GM23248 (cell line): ENCODE measurements around the gene ZNF229. TPM values are rescaled to one million over a fixed set of nuclear protein-coding genes. Genes with fewer than 3 reads are reported as not detected.
"Not testable (repeated sequence)": the region's sequence is repeated elsewhere in the genome, so short reads cannot be mapped to it uniquely, and the experiment has no call there.

Experiments
- DNase-seq: peaks from one replicate; pipeline ENCODE4 v3.0.0-alpha.2; 2015
- H2AFZ ChIP-seq: fragments of 200-600 bp; sonication (generic); 2 replicates; pipeline ENCODE4 v1.6.1; 2016; ENCODE audit warnings: antibody characterized with exemption
- H3F3A ChIP-seq: fragments of 200-600 bp; sonication (generic); 2 replicates; pipeline ENCODE4 v1.6.1; 2016; ENCODE audit warnings: mild to moderate bottlenecking, antibody characterized with exemption, mixed run types; ENCODE audit not compliant: insufficient read depth
- H3K27ac ChIP-seq: fragments of 200-600 bp; sonication (generic); 2 replicates; pipeline ENCODE4 v1.5.1; 2016; ENCODE audit warnings: mild to moderate bottlenecking
- H3K27me3 ChIP-seq: fragments of 200-600 bp; sonication (generic); replicated peaks from 2 replicates; pipeline ENCODE4 v1.6.1; 2016; ENCODE audit warnings: mild to moderate bottlenecking; ENCODE audit not compliant: insufficient read depth
- H3K36me3 ChIP-seq: fragments of 200-600 bp; sonication (generic); 2 replicates; pipeline ENCODE4 v1.6.1; 2016; ENCODE audit warnings: low read depth, mild to moderate bottlenecking
- H3K4me1 ChIP-seq: fragments of 200-600 bp; sonication (generic); 2 replicates; pipeline ENCODE4 v1.6.1; 2016; ENCODE audit warnings: mild to moderate bottlenecking; ENCODE audit not compliant: insufficient read depth
- H3K4me2 ChIP-seq: fragments of 200-600 bp; sonication (generic); one replicate; pipeline ENCODE4 v1.6.1; 2016; ENCODE audit warnings: mild to moderate bottlenecking; ENCODE audit not compliant: unreplicated experiment
- H3K4me3 ChIP-seq: fragments of 200-600 bp; sonication (generic); 2 replicates; pipeline ENCODE4 v1.5.1; 2016; ENCODE audit warnings: mild to moderate bottlenecking
- H3K79me2 ChIP-seq: fragments of 200-600 bp; sonication (generic); 2 replicates; pipeline ENCODE4 v1.6.1; 2016; ENCODE audit warnings: mild to moderate bottlenecking; ENCODE audit not compliant: insufficient read depth
- H3K9ac ChIP-seq: fragments of 200-600 bp; sonication (generic); 2 replicates; pipeline ENCODE4 v1.6.1; 2016; ENCODE audit warnings: mild to moderate bottlenecking
- H3K9me2 ChIP-seq: fragments of 200-600 bp; sonication (generic); 2 replicates; pipeline ENCODE4 v1.6.1; 2016; ENCODE audit warnings: mixed run types, mild to moderate bottlenecking, moderate library complexity; ENCODE audit not compliant: insufficient read depth
- H3K9me3 ChIP-seq: fragments of 200-600 bp; sonication (generic); one replicate; pipeline ENCODE4 v1.6.1; 2017; ENCODE audit warnings: low read depth
- H4K20me1 ChIP-seq: fragments of 200-600 bp; sonication (generic); 2 replicates; pipeline ENCODE4 v1.6.0; 2016; ENCODE audit not compliant: insufficient read depth
- EZH2 ChIP-seq: fragments of 200-600 bp; sonication (generic); IDR thresholded peaks from 2 replicates; pipeline ENCODE4 v1.6.1; 2018; ENCODE audit warnings: antibody characterized with exemption, mild to moderate bottlenecking; ENCODE audit not compliant: insufficient read depth, poor library complexity, severe bottlenecking
- EZH2phosphoT487 ChIP-seq: fragments of 200-600 bp; sonication (generic); IDR thresholded peaks from 2 replicates; pipeline ENCODE4 v1.6.1; 2018; ENCODE audit warnings: antibody characterized with exemption, moderate library complexity, mild to moderate bottlenecking, low read depth; ENCODE audit not compliant: insufficient read depth
- WGBS, 2 experiments: methylation state at CpG; one replicate each; pipeline ENCODE4 v1.1.6; 2015 to 2017; ENCODE audit warnings: low lambda C conversion rate in 2 of 2, low coverage in 1 of 2; ENCODE audit errors: missing lambda C conversion rate in 2 of 2; 5-methylcytosine and 5-hydroxymethylcytosine counted together
- in situ Hi-C: fragments of 300-500 bp; cut with MboI; formaldehyde crosslinking; loops from 2 replicates; pipeline ENCODE4 v1.15.0; 2020
- polyA plus RNA-seq: library from polyadenylated mRNA; unstranded; fragments of >200 nt; fragmentation: Nextera tagmentation; extraction: Ambion mirVana; gene quantifications from 2 replicates; pipeline ENCODE4 v1.2.1, GENCODE V29; 2016
- total RNA-seq: library from RNA; depleted of rRNA; stranded (reverse); fragments of >200 nt; shearing (Covaris generic); gene quantifications from 2 replicates; pipeline ENCODE4 v1.2.3, GENCODE V29; 2014; rRNA removed

Gene ZNF229
- total and polyA plus RNA-seq, 2 experiments from 2014 or later = 7.7 to 11.7 TPM

GRCh38 chr19:44430956-44431355 is 17.3 kb downstream of the ZNF229 start:
- H4K20me1 ChIP-seq = no peaks in the 10 kb centered on the region
- H3K4me1 ChIP-seq = no peaks in the 10 kb centered on the region
- H3K27ac ChIP-seq = no peak overlapping the region
- 22 to 23% methylated on average over 1 of the region's 1 CpG for WGBS, 2 experiments
- no peak overlapping the region for H3K4me3 ChIP-seq
- H3F3A ChIP-seq = no peaks in the 10 kb centered on the region
- H3K9me3 ChIP-seq = no peaks in the 10 kb centered on the region
- TF ChIP-seq EZH2phosphoT487 (no peak), EZH2 (no peak)
- no peak overlapping the region for H3K9ac ChIP-seq
- DNase-seq = peak; percentile 30
- no peak overlapping the region for H3K4me2 ChIP-seq
- H3K9me2 ChIP-seq = no peaks in the 10 kb centered on the region
- H2AFZ ChIP-seq = no peak overlapping the region
- H3K36me3 ChIP-seq = peaks cover 69% of the 10 kb centered on the region
- peaks cover 3% of the 10 kb centered on the region; the same call in 1 of the 2 replicates for H3K79me2 ChIP-seq
- H3K27me3 ChIP-seq = no peaks in the 10 kb centered on the region
- in situ Hi-C loops = no loop called here

DNA sequence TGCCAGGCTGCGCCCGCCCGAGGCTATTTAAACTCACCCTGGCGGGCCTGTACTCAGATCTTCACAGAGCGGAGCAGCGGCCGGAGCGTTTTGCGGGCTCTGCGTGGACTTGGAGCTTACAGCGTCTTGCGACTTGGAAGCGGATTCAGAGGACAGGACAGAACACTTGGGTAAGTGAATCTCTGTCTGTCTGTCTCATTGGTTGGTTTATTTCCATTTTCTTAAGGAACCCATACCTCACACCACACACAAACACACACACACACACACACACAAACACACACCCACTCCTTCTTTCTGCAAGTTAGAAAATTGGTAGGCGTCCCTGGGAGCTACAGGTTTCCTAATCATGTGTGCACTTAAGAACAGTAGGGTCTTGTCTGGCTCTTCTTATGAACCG is 32.7 kb downstream of the ZNF229 start:
- H3K4me3 ChIP-seq, H3F3A ChIP-seq, H3K36me3 ChIP-seq, H3K4me2 ChIP-seq, H4K20me1 ChIP-seq, H3K9me2 ChIP-seq, H3K9me3 ChIP-seq, H3K4me1 ChIP-seq, H3K9ac ChIP-seq, DNase-seq, in situ Hi-C loops, H3K79me2 ChIP-seq, H3K27me3 ChIP-seq, H3K27ac ChIP-seq, H2AFZ ChIP-seq: not testable (repeated sequence)
- 61 to 63% methylated on average over 9 to 11 of the region's 15 CpGs for WGBS, 2 experiments

DNA sequence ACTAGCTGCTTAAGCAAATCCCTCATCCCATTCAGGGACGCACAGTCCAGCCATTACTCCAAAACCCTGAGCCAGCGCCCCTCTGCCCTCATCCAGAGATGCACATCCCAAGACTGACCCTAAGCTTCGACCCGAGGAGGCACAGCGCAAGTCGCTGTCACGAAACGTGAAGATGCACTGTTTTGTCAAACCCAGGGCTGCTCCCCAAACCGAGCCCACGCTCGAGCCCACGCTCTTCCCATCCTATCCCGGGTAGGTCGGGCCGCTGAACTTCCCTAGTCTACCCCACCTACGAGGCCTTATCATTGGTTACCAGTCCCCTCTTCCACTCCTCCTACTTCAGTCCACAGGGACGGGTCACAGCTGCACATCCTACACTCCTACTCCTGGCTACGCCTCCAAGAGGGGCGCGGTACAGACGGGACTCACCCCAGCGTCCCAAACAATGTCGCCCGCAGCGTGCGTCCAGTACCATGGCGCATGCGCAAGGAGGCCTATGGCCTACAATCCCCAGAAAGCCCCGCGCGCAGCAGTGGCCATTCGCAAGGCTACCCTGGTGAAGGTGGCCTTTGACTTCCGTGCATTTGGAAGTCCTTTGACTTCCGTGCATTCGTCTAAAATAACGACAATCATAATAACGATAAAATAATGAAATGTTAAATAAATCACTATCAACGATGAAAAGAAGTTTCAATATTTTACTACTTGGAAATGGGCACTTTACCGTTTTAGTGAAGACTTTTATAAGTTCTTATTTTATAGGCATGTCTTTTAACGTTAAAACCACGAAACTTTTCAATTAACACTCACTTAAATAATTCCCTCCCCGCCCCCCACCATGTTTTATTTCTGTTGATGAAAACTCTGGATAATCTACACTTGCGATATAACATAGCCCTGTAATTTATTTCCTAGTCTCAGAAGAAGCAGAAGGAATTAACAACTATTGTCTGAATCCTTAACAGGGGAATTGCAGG is 46.8 kb downstream of the ZNF229 start, which contains the start of gene ZNF285:
TSS of gene ZNF285 (minus strand) at position 470 of the 977 bp plus-strand sequence. CDS start 4,395 bp downstream, outside the sequence.
- H4K20me1 ChIP-seq = no peaks in the 10 kb centered on the region
- peak within 1 kb of the TSS; percentile 37 for H3K27ac ChIP-seq
- H3K4me1 ChIP-seq = no peaks in the 10 kb centered on the region
- H3K36me3 ChIP-seq = no peaks in the 10 kb centered on the region
- TF ChIP-seq EZH2 = no peak
- no peak for TF ChIP-seq EZH2phosphoT487
- in situ Hi-C loops = no loop called here
- peak within 1 kb of the TSS; percentile 98 for H2AFZ ChIP-seq
- H3K4me2 ChIP-seq = peak within 1 kb of the TSS; percentile 74
- no peaks in the 10 kb centered on the region for H3F3A ChIP-seq
- H3K27me3 ChIP-seq = no peaks in the 10 kb centered on the region
- WGBS, 2 experiments = 5 to 6% methylated on average over 43 of the region's 43 CpGs
- peak within 1 kb of the TSS; percentile 80 for H3K4me3 ChIP-seq
- no peaks in the 10 kb centered on the region for H3K79me2 ChIP-seq
- DNase-seq = peak; percentile 99
- H3K9me3 ChIP-seq = no peaks in the 10 kb centered on the region
- H3K9me2 ChIP-seq = no peaks in the 10 kb centered on the region
- H3K9ac ChIP-seq = peak within 1 kb of the TSS; percentile 67

- H3K4me3 ChIP-seq, H4K20me1 ChIP-seq, H3K27ac ChIP-seq, H3F3A ChIP-seq, H3K27me3 ChIP-seq, in situ Hi-C loops, H3K4me2 ChIP-seq, H3K36me3 ChIP-seq, H3K9me3 ChIP-seq, H2AFZ ChIP-seq, H3K79me2 ChIP-seq, H3K9ac ChIP-seq, H3K9me2 ChIP-seq, H3K4me1 ChIP-seq: not testable (repeated sequence)
- 25 to 32% methylated on average over 4 of the region's 4 CpGs for WGBS, 2 experiments
- peak; percentile 58 for DNase-seq
Measured at GRCh38 chr19:44389268-44389667, 59.0 kb downstream of the ZNF229 start.

Other genes with a start within 250 kb of the ZNF229 start
- 7.6 and 16.1 TPM in 2 replicates for gene ZNF227, start 235.9 kb downstream of the ZNF229 start, total RNA-seq
- gene ZNF227, start 235.9 kb downstream of the ZNF229 start, polyA plus RNA-seq = 7.5 and 7.8 TPM in 2 replicates
- 0.13 and 0.86 TPM in 2 replicates for gene ZNF233, start 188.6 kb downstream of the ZNF229 start, total RNA-seq
- 0.61 and 0.80 TPM in 2 replicates for gene ZNF233, start 188.6 kb downstream of the ZNF229 start, polyA plus RNA-seq
- gene ZNF235, start 143.4 kb downstream of the ZNF229 start, total RNA-seq = 1.0 and 2.1 TPM in 2 replicates
- gene ZNF235, start 143.4 kb downstream of the ZNF229 start, polyA plus RNA-seq = 1.4 and 2.6 TPM in 2 replicates
- gene ZNF112, start 91.8 kb downstream of the ZNF229 start, total RNA-seq = 5.6 and 5.7 TPM in 2 replicates
- 4.2 and 5.6 TPM in 2 replicates for gene ZNF112, start 91.8 kb downstream of the ZNF229 start, polyA plus RNA-seq
- 2.1 and 4.3 TPM in 2 replicates for gene ZNF285, start 46.9 kb downstream of the ZNF229 start, total RNA-seq
- 0.99 and 1.1 TPM in 2 replicates for gene ZNF285, start 46.9 kb downstream of the ZNF229 start, polyA plus RNA-seq
- gene ZNF180, start 52.0 kb upstream of the ZNF229 start, total RNA-seq = 5.8 and 8.2 TPM in 2 replicates
- 2.9 and 3.9 TPM in 2 replicates for gene ZNF180, start 52.0 kb upstream of the ZNF229 start, polyA plus RNA-seq
- gene CEACAM20, start 81.2 kb upstream of the ZNF229 start, total RNA-seq = not detected in 2 replicates
- not detected in 2 replicates for gene CEACAM20, start 81.2 kb upstream of the ZNF229 start, polyA plus RNA-seq
- not detected in 2 replicates for gene IGSF23, start 165.1 kb upstream of the ZNF229 start, total RNA-seq
- gene IGSF23, start 165.1 kb upstream of the ZNF229 start, polyA plus RNA-seq = 0.63 and 0.79 TPM in 2 replicates
- gene PVR, start 195.4 kb upstream of the ZNF229 start, total RNA-seq = 140 and 148 TPM in 2 replicates
- gene PVR, start 195.4 kb upstream of the ZNF229 start, polyA plus RNA-seq = 58.8 and 63.3 TPM in 2 replicates
- gene CEACAM19, start 223.0 kb upstream of the ZNF229 start, total RNA-seq = 0.51 and 1.9 TPM in 2 replicates
- 1.3 and 1.7 TPM in 2 replicates for gene CEACAM19, start 223.0 kb upstream of the ZNF229 start, polyA plus RNA-seq